Fibroblast of lung (primary cell): ENCODE results near the gene MAMLD1. TPM values are rescaled to one million over a fixed set of nuclear protein-coding genes. Genes with fewer than 3 reads are reported as not detected.

Experiments
- DNase-seq, 2 donors: peaks; one replicate each; pipeline versions ENCODE4 v3.0.0 to v3.0.0-alpha.2; 2010; ENCODE audit warnings: low read depth in 2 of 2
- H2AFZ ChIP-seq: 2 replicates; pipeline ENCODE4 v1.5.1; 2012; ENCODE audit warnings: low read length, control low read depth, inconsistent platforms
- H3K27ac ChIP-seq: 2 replicates; pipeline ENCODE4 v1.5.1; 2011; ENCODE audit warnings: low read length, control low read depth; ENCODE audit not compliant: insufficient read depth
- H3K27me3 ChIP-seq: 2 replicates; pipeline ENCODE4 v1.5.1; 2011; ENCODE audit warnings: mild to moderate bottlenecking, low read length; ENCODE audit not compliant: control insufficient read depth, insufficient read depth
- H3K36me3 ChIP-seq: 2 replicates; pipeline ENCODE4 v1.5.1; 2011; ENCODE audit warnings: low read length; ENCODE audit not compliant: control insufficient read depth, insufficient read depth
- H3K4me1 ChIP-seq: 2 replicates; pipeline ENCODE4 v1.5.1; 2011; ENCODE audit warnings: low read length; ENCODE audit not compliant: control insufficient read depth, insufficient read depth; ENCODE audit errors: extremely low read depth
- H3K4me2 ChIP-seq: 2 replicates; pipeline ENCODE4 v1.5.1; 2011; ENCODE audit warnings: low read length, control low read depth; ENCODE audit not compliant: insufficient read depth; ENCODE audit errors: extremely low read depth
- H3K4me3 ChIP-seq, 4 experiments: fragments of 200-600 bp in 1 of 4; sonication (generic) in 1 of 4; replicated peaks in 1 of 4; 2 replicates each; pipeline ENCODE4 v1.5.1; 2011 to 2016; ENCODE audit warnings: low read length in 4 of 4, low read depth in 3 of 4, mild to moderate bottlenecking in 3 of 4, control low read depth in 2 of 4, inconsistent platforms in 1 of 4, mixed read lengths in 1 of 4; ENCODE audit not compliant: insufficient read depth in 1 of 4; ENCODE audit errors: control extremely low read depth in 1 of 4
- H3K79me2 ChIP-seq: 2 replicates; pipeline ENCODE4 v1.5.1; 2012; ENCODE audit warnings: mild to moderate bottlenecking, low read length, inconsistent platforms; ENCODE audit not compliant: control insufficient read depth, insufficient read depth
- H3K9ac ChIP-seq: 2 replicates; pipeline ENCODE4 v1.5.1; 2011; ENCODE audit warnings: mild to moderate bottlenecking, low read length, control low read depth; ENCODE audit not compliant: insufficient read depth
- H3K9me3 ChIP-seq: 2 replicates; pipeline ENCODE4 v1.5.1; 2012; ENCODE audit warnings: low read depth, low read length; ENCODE audit not compliant: control insufficient read depth, insufficient read depth
- H4K20me1 ChIP-seq: 2 replicates; pipeline ENCODE4 v1.5.1; 2011; ENCODE audit warnings: low read length; ENCODE audit not compliant: control insufficient read depth, insufficient read depth; ENCODE audit errors: extremely low read depth
- EZH2 ChIP-seq: IDR thresholded peaks from 2 replicates; pipeline ENCODE4 v1.5.1; 2012; ENCODE audit warnings: low read length, control low read depth, mild to moderate bottlenecking; ENCODE audit errors: missing control alignments
- polyA plus RNA-seq, 2 donors: library from polyadenylated mRNA; depleted of rRNA in 1 of 2; stranded (reverse) in 1 of 2; unstranded in 1 of 2; fragments of >200 nt; gene quantifications; 2 replicates each; pipeline ENCODE4 v1.2.1, GENCODE V29; 2011 to 2012; ENCODE audit warnings: missing spikeins in 1 of 2
- total RNA-seq: library from RNA; depleted of rRNA; stranded (reverse); fragments of >200 nt; gene quantifications from 2 replicates; pipeline ENCODE4 v1.2.1, GENCODE V29; 2014
- TF ChIP-seq, protein P1 (sequence below), 2 donors: IDR thresholded peaks in 1 of 2; conservative IDR thresholded peaks in 1 of 2; 1 replicate in 1 of 2; 2 replicates in 1 of 2; pipeline ENCODE4 v1.5.1; 2011 to 2012; ENCODE audit warnings: low read length in 2 of 2, control low read depth in 1 of 2, inconsistent platforms in 1 of 2, low read depth in 1 of 2, mild to moderate bottlenecking in 1 of 2

Gene MAMLD1
- total and polyA plus RNA-seq, 2 donors (not counting 1 experiment from before 2014, with no cell fraction given) = 3.6 to 15.5 TPM

DNA sequence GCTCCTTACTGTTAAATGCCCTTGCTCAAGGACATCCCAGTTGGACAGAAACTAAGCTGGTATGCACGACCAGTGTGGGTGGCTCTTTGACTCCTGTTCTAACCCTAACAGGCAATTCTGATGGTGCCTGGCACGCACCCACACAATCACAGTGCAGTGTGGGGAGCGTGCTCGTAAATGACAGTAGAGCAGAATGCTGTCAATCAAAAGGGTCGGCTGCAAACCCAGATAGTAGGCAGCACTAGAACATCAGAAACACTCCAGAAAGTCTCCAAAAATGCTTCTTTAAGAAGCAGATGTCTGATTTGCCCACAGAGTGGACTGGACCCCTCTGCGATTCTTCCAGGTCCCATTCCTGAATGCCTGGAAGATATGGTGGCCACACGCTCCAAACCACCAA is 167.7 kb downstream of the MAMLD1 start:
- no peak for DNase-seq
- H3K4me3 ChIP-seq = no peak overlapping the region
- H3K27ac ChIP-seq = no peak overlapping the region
- H3K9me3 ChIP-seq = no peaks in the 10 kb centered on the region
- H3K79me2 ChIP-seq = no peaks in the 10 kb centered on the region
- H3K9ac ChIP-seq = no peak overlapping the region
- H3K27me3 ChIP-seq = no peaks in the 10 kb centered on the region
- H4K20me1 ChIP-seq = no peaks in the 10 kb centered on the region
- no peak overlapping the region for H2AFZ ChIP-seq
- TF ChIP-seq, protein P1, sequence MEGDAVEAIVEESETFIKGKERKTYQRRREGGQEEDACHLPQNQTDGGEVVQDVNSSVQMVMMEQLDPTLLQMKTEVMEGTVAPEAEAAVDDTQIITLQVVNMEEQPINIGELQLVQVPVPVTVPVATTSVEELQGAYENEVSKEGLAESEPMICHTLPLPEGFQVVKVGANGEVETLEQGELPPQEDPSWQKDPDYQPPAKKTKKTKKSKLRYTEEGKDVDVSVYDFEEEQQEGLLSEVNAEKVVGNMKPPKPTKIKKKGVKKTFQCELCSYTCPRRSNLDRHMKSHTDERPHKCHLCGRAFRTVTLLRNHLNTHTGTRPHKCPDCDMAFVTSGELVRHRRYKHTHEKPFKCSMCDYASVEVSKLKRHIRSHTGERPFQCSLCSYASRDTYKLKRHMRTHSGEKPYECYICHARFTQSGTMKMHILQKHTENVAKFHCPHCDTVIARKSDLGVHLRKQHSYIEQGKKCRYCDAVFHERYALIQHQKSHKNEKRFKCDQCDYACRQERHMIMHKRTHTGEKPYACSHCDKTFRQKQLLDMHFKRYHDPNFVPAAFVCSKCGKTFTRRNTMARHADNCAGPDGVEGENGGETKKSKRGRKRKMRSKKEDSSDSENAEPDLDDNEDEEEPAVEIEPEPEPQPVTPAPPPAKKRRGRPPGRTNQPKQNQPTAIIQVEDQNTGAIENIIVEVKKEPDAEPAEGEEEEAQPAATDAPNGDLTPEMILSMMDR (conservative IDR thresholded peaks at IDR 0.05 in 1 of 2, IDR thresholded peaks at IDR 0.05 in 1 of 2; ENCODE audit: low read depth in 1 of 2, low read length in 2 of 2) = no peak
- TF ChIP-seq EZH2 = no peak
- no peak overlapping the region for H3K4me2 ChIP-seq
- no peaks in the 10 kb centered on the region for H3K4me1 ChIP-seq
- no peaks in the 10 kb centered on the region for H3K36me3 ChIP-seq

DNA sequence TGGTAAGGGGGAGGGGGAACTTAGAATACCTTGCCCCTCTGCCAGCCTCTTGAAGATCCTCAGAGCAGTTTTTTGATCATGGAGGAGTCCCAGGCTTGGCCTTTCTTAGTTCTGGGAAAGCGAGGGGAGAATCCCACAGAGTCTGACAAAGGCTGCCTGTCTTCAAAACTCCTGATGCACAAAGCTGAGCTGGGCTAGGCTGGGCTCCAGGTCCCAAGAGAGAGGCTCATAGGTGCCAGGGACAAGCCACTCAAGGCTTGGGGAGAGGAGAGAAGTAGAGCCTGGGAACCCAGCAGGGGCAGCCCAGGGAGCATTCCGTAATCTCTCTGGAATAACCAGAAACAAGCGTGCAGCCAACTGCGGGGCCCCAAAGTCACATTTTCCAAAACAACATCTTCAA is 168.3 kb downstream of the MAMLD1 start:
- DNase-seq = no peak
- no peak overlapping the region for H3K9ac ChIP-seq
- H3K4me2 ChIP-seq = no peak overlapping the region
- TF ChIP-seq EZH2 = no peak
- TF ChIP-seq, protein P1 (conservative IDR thresholded peaks at IDR 0.05 in 1 of 2, IDR thresholded peaks at IDR 0.05 in 1 of 2; ENCODE audit: low read depth in 1 of 2, low read length in 2 of 2) = no peak
- H3K9me3 ChIP-seq = no peaks in the 10 kb centered on the region
- no peak overlapping the region for H3K4me3 ChIP-seq
- H3K27me3 ChIP-seq = no peaks in the 10 kb centered on the region
- no peaks in the 10 kb centered on the region for H3K79me2 ChIP-seq
- H2AFZ ChIP-seq = no peak overlapping the region
- H3K4me1 ChIP-seq = no peaks in the 10 kb centered on the region
- no peaks in the 10 kb centered on the region for H4K20me1 ChIP-seq
- H3K27ac ChIP-seq = no peak overlapping the region
- no peaks in the 10 kb centered on the region for H3K36me3 ChIP-seq

DNA sequence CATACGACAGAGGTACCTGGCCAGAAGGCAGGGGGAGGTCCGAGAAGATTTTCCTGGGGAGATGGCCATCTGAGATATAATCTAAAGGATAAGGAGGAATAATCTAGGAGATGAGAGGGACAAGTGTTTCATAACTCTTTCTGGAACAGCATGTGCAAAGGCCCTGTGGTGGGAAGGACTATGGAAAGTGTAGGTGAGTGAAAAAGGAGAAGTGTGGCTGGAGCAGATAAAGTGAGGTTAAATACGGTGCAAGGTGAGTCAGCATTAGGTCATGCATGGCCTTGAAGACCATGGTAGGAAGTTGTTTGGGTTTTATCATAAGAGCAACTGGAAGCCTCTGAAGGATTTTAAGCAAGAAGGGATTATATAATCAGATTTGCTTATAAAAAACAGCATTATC is 170.7 kb downstream of the MAMLD1 start:
- no peaks in the 10 kb centered on the region for H4K20me1 ChIP-seq
- TF ChIP-seq, protein P1 (conservative IDR thresholded peaks at IDR 0.05 in 1 of 2, IDR thresholded peaks at IDR 0.05 in 1 of 2; ENCODE audit: low read depth in 1 of 2, low read length in 2 of 2) = no peak
- no peak for TF ChIP-seq EZH2
- DNase-seq = peak in 1 of 2 donors; percentile 10

More for the DNA sequence above, 170.7 kb downstream of the MAMLD1 start:
- Histone ChIP-seq H2AFZ (no peak overlapping the region), H3K27me3 (no peaks in the 10 kb centered on the region), H3K79me2 (no peaks in the 10 kb centered on the region), H3K9ac (no peak overlapping the region), H3K4me3 (no peak overlapping the region), H3K4me1 (no peaks in the 10 kb centered on the region), H3K36me3 (no peaks in the 10 kb centered on the region), H3K27ac (no peak overlapping the region), H3K4me2 (no peak overlapping the region), H3K9me3 (no peaks in the 10 kb centered on the region)
